ENCODE measurements around the gene ORM2.
A peak's percentile ranks its signal among the peaks of the same experiment; 100 is the strongest.
"Not testable (repeated sequence)": the region's sequence is repeated elsewhere in the genome, so short reads cannot be mapped to it uniquely, and the experiment has no call there.

Gene ORM2

DNA sequence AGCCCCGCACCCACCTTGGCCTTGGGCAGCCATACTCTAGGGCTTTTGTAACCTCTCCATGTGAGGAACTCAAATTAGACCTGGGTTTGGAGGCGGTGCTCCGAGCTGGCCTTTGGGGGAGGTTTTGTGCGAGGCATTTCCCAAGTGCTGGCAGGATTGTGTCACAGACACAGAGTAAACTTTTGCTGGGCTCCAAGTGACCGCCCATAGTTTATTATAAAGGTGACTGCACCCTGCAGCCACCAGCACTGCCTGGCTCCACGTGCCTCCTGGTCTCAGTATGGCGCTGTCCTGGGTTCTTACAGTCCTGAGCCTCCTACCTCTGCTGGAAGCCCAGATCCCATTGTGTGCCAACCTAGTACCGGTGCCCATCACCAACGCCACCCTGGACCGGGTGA, at the start of gene ORM2:
Gene ORM2 (plus strand): TSS at position 245 of the 398 bp plus-strand sequence. CDS start 36 bp downstream, at position 281.
- not testable (repeated sequence) for H3K4me3 Mint-ChIP-seq, H3K27me3 Mint-ChIP-seq, H3K4me1 Mint-ChIP-seq, H3K9me3 Mint-ChIP-seq, H3K36me3 Mint-ChIP-seq
- peak within 1 kb of the TSS; percentile 90 for H3K27ac Mint-ChIP-seq

DNA sequence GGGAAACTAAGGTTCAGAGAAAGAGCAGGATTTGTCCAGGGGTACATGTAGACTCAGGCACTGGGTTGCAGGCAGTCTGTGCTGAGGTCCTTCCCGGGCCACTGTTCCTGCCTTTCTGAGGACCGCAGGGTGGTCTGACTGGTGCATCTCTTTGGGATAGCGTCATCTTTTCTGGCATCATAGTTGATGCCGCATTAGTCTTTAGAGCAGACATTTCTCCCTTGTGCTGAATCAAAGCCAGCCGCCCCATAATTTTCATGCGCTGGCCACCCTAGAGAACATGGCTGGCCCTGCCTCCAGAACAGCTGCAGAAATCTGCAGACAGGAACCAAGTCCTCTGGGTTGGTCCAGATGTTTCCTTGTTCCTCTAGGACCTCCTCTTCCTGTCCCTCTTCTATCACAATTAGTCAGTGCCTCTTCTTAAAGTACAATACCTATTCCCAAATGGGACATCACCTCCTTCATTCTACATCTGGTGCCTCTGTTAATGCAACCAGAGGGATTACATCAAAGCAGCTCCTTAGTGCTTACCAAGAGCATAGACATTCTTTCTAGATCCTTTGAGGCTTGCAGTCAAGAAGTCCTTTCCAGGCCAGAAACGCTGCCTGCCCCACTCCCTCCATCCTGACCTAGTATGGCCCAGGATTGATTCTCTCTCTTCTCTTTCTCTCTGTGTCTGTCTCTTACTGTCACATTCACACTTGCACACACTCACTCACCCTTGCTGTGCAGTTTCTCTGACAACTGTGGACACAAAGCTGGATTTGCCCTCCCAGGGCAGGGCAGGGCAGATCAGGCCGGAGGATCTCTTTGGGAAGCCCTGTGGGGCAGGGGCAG, 48.8 kb upstream of the ORM2 start:
- no peaks in the 10 kb centered on the region for H3K36me3 Mint-ChIP-seq
- no peaks in the 10 kb centered on the region for H3K4me1 Mint-ChIP-seq
- H3K27me3 Mint-ChIP-seq = no peaks in the 10 kb centered on the region
- H3K4me3 Mint-ChIP-seq = no peak overlapping the region
- no peaks in the 10 kb centered on the region for H3K9me3 Mint-ChIP-seq
- H3K27ac Mint-ChIP-seq = no peak overlapping the region

DNA sequence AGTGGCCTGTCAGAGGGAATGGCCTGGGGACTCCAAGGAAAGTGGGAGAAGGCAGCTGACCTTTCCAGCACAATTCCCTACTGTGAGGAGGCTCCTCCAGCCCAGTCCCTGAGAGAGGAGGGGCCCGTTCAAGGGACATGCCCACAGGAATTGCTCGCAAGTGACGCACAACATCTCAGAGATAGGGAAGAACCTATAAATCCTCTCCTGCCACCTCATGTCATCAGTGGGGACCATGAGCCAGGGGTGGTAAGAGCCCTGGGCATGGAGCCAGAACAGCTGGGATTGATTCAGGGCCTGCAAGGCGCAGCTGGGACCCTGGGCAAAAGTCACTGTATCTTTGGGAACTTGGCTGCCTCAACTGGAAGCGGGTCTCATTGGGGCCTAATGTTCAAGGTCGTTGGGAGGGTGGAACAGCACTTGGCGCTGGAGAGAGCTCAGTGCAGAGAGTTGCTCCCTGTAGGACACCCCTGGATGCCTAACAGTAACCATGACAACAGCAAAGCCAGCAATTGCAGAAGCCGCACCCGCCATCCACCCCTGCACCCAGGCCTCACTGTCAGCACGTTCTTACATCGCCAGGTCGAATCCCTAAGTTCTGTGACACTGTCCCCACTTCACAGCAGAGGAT, 48.1 kb upstream of the ORM2 start:
- H3K4me3 Mint-ChIP-seq = no peak overlapping the region
- H3K27ac Mint-ChIP-seq = no peak overlapping the region
- no peaks in the 10 kb centered on the region for H3K27me3 Mint-ChIP-seq
- no peaks in the 10 kb centered on the region for H3K36me3 Mint-ChIP-seq
- no peaks in the 10 kb centered on the region for H3K9me3 Mint-ChIP-seq
- H3K4me1 Mint-ChIP-seq = no peaks in the 10 kb centered on the region

DNA sequence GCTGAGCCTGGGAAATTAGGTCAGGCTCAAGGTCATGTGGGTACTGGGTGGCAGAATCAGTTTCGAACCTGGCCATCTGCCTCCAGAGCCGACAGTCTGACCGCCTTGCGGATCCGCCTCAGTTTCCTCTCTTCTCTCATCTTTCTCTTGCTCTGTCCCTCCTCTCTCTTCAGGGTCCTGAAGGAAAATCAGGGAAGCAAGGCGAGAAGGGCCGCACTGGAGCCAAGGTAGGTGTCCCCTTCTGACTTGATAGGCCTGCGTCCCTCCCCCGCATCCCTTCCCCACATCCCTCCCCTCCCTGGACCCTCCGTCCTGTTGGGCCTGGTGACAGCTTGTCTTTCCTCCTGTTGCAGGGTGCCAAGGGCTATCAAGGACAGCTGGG, 47.6 kb upstream of the ORM2 start:
- no peak overlapping the region for H3K27ac Mint-ChIP-seq
- H3K4me1 Mint-ChIP-seq = no peaks in the 10 kb centered on the region
- no peak overlapping the region for H3K4me3 Mint-ChIP-seq
- no peaks in the 10 kb centered on the region for H3K27me3 Mint-ChIP-seq
- no peaks in the 10 kb centered on the region for H3K36me3 Mint-ChIP-seq
- no peaks in the 10 kb centered on the region for H3K9me3 Mint-ChIP-seq

DNA sequence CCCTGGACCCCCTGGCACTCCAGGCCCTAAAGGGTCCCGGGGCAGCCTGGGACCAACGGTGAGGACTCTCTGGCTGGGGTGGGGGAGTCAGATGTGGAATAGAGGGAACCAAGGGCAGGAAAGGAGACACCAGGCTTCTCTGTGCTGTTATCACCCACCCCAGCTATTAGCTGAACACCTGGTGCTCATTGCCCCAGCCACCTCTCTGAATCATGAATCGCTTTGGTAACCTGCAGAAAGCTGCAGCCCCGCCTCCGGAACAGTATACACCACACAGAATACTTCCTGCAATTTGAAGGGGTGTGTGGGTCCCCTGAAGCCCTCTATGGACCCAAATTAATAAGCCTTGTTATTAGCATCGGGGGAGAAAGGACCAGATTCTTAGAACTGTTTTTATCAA, 47.2 kb upstream of the ORM2 start:
- H3K4me1 Mint-ChIP-seq = no peaks in the 10 kb centered on the region
- no peak overlapping the region for H3K27ac Mint-ChIP-seq
- no peaks in the 10 kb centered on the region for H3K36me3 Mint-ChIP-seq
- no peak overlapping the region for H3K4me3 Mint-ChIP-seq
- H3K9me3 Mint-ChIP-seq = no peaks in the 10 kb centered on the region
- H3K27me3 Mint-ChIP-seq = no peaks in the 10 kb centered on the region

DNA sequence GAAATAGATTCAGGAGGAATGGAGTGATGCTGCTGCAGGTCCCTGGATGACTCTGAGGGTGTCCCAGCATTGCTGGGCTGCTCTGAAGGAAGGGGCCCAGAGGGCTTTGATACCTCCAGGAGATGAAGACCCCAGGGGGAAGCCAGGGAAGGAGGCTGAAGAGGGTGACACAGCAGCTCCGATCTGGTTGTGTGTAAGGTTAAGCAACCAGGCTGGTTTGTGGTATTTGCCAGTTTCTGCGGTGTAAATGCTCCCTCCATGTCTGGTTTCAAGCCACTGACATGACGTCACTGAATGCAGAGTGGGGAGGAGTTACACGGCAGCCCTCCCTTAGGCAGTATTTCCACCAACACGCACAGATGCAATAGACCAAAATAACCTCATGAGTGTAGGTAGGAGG, 46.7 kb upstream of the ORM2 start:
- Mint-ChIP-seq H3K4me1 (no peaks in the 10 kb centered on the region), H3K27me3 (no peaks in the 10 kb centered on the region), H3K27ac (no peak overlapping the region), H3K4me3 (no peak overlapping the region), H3K9me3 (no peaks in the 10 kb centered on the region), H3K36me3 (no peaks in the 10 kb centered on the region)

DNA sequence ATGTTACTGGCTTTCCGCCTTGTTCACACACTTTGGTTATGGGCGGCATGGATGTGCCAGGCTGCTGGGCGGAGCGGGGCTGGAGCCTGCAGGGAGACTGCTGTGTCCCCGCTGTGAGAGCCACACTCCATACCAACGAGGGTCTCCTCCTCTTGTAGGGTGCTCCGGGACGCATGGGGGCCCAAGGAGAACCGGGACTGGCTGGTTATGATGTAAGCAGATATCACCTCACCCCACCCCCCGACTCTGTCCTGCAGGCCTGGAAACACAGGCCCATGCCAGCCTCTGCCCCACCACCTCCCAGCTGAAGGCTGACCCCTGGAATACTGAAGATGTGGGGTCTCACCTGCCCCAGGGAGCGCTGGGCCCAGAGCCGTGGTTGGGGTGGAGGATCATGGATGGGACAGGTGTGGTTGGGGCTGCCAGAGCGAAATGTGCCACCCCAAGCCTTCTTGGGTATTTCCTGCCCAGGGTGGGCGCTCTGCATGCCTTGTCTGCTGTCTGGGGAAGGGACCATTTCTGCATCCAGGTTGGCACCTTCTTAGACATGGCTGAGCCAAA, 46.0 kb upstream of the ORM2 start:
- H3K4me3 Mint-ChIP-seq = no peak overlapping the region
- H3K9me3 Mint-ChIP-seq = no peaks in the 10 kb centered on the region
- no peaks in the 10 kb centered on the region for H3K4me1 Mint-ChIP-seq
- no peaks in the 10 kb centered on the region for H3K27me3 Mint-ChIP-seq
- H3K27ac Mint-ChIP-seq = no peak overlapping the region
- H3K36me3 Mint-ChIP-seq = no peaks in the 10 kb centered on the region

DNA sequence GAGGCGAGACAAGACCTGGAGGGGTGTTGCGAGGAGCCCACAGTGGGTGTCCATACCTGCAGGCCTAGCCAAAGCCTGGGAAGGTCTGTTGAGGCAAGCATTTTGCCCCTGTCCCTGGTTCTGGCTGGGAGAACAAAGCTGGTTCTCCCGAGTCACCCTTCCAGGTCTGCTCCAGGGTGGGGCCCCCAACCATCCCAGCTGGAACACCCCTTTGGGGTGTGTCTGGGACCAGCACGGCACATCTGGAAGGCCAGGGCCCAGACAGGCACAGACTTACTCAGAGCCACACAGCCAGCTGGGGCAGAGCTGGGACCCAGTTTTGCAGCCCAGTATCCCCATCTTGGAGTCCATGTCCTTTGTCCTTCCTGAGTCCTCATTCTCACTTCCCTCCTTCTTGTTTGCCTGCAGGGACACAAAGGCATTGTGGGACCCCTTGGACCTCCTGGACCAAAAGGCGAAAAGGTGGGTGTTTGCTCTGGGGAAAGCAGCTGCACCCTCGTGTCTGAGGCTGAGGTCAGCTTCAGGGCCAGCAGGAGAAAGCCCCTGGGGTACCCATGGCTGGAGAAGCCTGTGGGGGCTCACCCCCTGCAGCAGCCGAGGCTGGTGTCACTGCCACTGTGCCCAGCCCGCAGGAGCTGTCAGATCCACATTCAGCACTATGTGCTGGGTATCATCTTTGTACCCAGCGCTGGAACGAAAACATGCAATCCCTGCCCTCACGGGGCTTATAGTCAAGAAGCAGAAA, 45.2 kb upstream of the ORM2 start:
- H3K4me1 Mint-ChIP-seq = no peaks in the 10 kb centered on the region
- H3K27me3 Mint-ChIP-seq = no peaks in the 10 kb centered on the region
- no peaks in the 10 kb centered on the region for H3K36me3 Mint-ChIP-seq
- H3K27ac Mint-ChIP-seq = no peak overlapping the region
- no peak overlapping the region for H3K4me3 Mint-ChIP-seq
- no peaks in the 10 kb centered on the region for H3K9me3 Mint-ChIP-seq

DNA sequence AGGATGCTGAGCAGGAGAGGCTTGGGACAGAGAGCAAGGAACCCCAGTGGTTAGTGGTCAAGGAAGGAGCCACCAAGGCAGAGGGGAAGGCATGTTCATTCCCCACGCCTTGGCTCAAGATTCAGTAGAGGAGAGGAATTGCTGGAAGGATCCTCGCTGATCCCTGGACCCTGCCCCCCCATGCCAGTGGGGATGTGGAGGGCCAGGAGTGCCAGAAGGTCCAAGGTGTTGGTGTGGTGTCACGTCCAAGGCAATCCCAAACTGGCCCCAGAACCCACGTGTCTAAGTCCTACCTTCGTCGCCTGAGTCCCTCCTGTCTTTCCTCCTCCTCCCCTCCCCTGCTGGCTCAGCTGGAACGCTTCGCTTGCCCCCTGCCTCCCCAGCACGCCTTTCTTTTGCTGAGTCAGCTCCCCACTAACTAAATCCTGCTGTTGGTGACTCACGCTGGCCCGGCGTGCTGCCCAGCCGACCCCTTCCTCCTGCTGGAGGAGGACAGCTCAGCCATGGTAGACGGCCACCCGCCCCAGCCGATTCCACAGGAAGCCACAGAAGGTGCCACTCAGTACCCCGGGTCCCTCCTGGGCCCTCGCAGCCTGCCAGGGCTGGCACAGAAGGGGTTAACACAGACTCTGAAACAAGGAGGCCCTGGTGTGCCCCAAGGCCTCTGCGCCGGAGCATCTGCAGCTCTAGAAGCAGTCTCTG, 44.4 kb upstream of the ORM2 start:
- H3K9me3 Mint-ChIP-seq = no peaks in the 10 kb centered on the region
- no peaks in the 10 kb centered on the region for H3K4me1 Mint-ChIP-seq
- H3K36me3 Mint-ChIP-seq = no peaks in the 10 kb centered on the region
- no peaks in the 10 kb centered on the region for H3K27me3 Mint-ChIP-seq
- no peak overlapping the region for H3K27ac Mint-ChIP-seq
- no peak overlapping the region for H3K4me3 Mint-ChIP-seq

DNA sequence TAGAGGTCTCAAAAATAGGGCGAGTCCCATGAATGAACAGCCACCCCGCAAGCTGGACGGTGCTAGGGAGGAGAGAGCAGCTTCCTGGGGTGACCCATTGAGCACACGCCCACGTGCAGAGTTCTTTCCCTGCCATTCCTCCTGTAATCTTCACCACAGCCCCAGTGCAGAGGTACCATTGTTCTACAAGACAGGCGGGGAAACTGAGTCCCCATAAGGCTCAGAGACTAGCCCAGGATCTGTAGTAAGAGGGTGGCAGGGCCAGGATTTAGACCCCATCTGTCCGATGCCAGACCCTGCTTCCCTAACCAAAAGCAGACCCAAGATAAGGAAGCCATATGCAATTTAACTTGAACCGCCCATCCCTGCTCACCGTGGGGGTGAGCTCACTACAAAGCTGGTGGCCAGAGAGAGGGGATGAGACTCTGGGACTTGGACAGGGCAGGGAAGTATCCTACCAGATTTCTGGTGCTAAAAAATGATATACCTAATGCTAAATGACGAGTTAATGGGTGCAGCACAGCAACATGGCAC, 43.5 kb upstream of the ORM2 start:
- Mint-ChIP-seq H3K4me1 (no peaks in the 10 kb centered on the region), H3K27ac (no peak overlapping the region), H3K36me3 (no peaks in the 10 kb centered on the region), H3K4me3 (no peak overlapping the region), H3K27me3 (no peaks in the 10 kb centered on the region), H3K9me3 (no peaks in the 10 kb centered on the region)

DNA sequence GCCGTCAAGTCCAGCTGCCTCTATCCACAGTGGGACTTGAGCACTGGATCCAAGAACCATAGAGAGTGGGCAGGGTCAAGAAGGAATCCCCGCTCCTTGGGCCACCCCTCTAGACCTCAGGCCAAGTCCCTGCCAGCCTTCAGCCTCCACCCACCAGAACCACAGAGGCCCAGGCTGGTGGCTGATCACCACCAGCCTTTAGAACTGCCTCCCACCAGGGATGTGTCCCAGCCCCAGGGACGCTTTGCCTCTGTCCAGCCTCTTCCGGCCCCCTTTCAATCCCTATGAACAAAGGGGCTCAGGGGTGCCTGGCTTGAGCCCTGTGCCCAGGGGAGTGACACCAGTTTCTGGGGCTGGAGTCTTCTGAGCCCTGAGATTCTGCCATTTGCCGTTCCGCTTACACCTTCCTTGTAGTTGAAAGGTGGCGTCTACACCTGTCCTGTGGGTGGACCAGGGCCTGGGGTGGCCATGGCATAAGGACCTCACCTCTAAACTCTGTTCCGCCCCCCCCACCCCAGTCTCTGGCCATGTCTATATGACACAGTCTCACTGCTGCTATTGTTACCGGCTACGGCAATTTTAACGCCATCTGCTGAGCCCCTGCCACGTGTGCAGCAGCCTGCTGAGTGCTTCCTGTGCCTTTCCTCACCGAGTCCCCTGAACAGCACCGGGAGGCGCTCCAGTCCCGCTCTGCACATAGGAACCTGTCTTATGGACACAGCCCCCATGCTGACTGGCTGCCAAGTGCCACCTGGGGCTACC, 42.5 kb upstream of the ORM2 start:
- no peak overlapping the region for H3K27ac Mint-ChIP-seq
- H3K4me3 Mint-ChIP-seq = no peak overlapping the region
- no peaks in the 10 kb centered on the region for H3K4me1 Mint-ChIP-seq
- no peaks in the 10 kb centered on the region for H3K27me3 Mint-ChIP-seq
- no peaks in the 10 kb centered on the region for H3K9me3 Mint-ChIP-seq
- no peaks in the 10 kb centered on the region for H3K36me3 Mint-ChIP-seq

DNA sequence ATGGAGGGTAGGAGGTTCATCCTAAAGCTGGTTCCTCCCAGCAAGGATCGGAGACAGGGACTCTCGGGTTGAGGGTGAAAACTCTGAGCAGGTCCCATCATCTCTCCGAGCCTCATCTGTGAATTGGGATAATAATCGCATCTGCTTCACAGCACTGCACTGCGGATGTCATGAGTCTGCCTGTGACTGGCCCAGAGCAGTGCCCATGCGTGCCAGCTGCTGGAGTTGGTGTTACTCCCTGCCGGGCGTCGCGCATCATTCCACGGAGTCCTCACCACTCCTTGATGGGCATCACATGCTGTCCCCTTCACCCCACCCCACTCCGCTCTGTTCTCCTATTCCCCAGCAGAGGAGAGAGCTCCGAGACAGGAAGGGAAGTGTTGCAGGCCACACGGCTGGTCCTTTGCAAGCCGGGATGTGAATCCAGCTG, 41.9 kb upstream of the ORM2 start:
- H3K4me3 Mint-ChIP-seq = no peak overlapping the region
- H3K4me1 Mint-ChIP-seq = no peaks in the 10 kb centered on the region
- H3K27me3 Mint-ChIP-seq = no peaks in the 10 kb centered on the region
- no peaks in the 10 kb centered on the region for H3K36me3 Mint-ChIP-seq
- H3K27ac Mint-ChIP-seq = no peak overlapping the region
- no peaks in the 10 kb centered on the region for H3K9me3 Mint-ChIP-seq

DNA sequence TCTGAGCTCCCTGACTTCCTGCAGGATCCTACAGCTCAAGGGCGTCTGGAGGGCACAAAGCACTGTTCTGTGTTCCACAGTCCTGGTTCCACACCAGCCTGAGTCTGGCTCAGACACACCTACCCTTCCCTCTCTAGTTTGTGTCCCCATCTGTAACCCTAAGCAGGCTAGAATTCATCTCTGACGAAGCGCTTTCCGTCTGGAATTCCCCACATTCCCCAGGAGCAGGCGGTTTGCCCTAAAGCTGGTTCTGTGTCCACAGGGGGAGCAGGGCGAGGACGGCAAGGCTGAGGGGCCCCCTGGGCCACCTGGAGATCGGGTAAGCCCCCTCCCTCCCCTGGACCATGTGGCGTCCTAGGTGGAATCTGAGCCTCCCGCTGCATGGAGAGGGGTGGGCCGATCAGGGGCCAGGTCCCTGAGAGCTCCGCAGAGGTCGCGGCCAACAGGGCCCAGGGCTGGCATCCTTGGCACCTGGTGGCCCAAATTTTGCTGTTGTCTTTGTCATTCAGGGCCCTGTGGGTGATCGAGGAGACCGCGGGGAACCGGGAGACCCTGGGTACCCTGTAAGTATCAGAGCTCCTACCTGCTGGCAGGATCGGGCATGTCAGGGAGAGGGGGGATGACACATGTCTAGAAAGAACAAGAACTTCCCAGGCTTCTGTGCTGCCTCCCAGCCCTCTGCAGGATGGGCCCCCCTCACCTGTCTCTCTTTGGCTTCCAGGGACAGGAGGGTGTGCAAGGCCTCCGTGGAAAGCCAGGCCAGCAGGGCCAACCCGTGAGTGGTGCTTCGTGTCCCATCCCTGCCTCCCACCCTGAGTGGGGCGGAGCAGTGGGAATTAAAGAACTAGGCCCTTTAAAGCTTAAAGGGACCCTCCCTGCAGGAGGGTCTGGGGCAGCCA, 41.2 kb upstream of the ORM2 start:
- H3K4me1 Mint-ChIP-seq = no peaks in the 10 kb centered on the region
- no peaks in the 10 kb centered on the region for H3K9me3 Mint-ChIP-seq
- no peaks in the 10 kb centered on the region for H3K36me3 Mint-ChIP-seq
- H3K27ac Mint-ChIP-seq = no peak overlapping the region
- H3K27me3 Mint-ChIP-seq = no peaks in the 10 kb centered on the region
- H3K4me3 Mint-ChIP-seq = no peak overlapping the region

DNA sequence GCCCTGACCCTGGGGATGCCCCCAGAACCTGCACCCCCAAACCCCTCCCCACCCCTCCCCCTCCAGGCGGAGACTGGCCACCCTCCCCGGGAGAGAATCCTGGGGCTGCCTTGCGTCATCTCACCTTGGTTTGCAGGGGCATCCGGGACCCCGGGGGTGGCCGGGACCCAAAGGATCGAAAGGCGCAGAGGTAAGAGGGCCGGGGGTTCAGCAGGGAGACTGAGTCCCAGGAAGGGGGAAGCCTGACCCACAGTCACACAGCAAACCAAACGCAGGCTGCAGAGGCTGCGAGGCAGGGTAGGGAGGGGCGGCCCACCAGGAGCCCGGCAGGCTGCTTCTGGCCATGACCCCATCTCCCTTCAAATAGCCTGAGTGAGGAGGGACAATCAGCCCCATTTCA, 40.6 kb upstream of the ORM2 start:
- no peak overlapping the region for H3K4me3 Mint-ChIP-seq
- no peaks in the 10 kb centered on the region for H3K4me1 Mint-ChIP-seq
- no peaks in the 10 kb centered on the region for H3K27me3 Mint-ChIP-seq
- no peaks in the 10 kb centered on the region for H3K36me3 Mint-ChIP-seq
- H3K27ac Mint-ChIP-seq = no peak overlapping the region
- H3K9me3 Mint-ChIP-seq = no peaks in the 10 kb centered on the region

Data from activated naive CD4-positive, alpha-beta T cell treated with anti-CD3 and anti-CD28 coated beads, Interleukin-2, amount 50 U/mL, for 24 hours (primary cell).